OCI-LY7 (cell line): ENCODE measurements around the gene WNK2.

ENCODE experiments used
- CTCF ChIP-seq: fragments of 200-600 bp; sonication (generic); conservative IDR thresholded peaks from 2 replicates; pipeline ENCODE4 v1.5.1; 2014; ENCODE audit warnings: mild to moderate bottlenecking, antibody characterized with exemption, low read length, moderate library complexity, mixed read lengths
- EZH2phosphoT487 ChIP-seq: fragments of 200-600 bp; sonication (generic); IDR thresholded peaks from 2 replicates; pipeline ENCODE4 v1.6.1; 2018; ENCODE audit warnings: low read depth, borderline replicate concordance, mild to moderate bottlenecking, mixed run types, antibody characterized with exemption, low read length, moderate library complexity, mixed read lengths

DNA sequence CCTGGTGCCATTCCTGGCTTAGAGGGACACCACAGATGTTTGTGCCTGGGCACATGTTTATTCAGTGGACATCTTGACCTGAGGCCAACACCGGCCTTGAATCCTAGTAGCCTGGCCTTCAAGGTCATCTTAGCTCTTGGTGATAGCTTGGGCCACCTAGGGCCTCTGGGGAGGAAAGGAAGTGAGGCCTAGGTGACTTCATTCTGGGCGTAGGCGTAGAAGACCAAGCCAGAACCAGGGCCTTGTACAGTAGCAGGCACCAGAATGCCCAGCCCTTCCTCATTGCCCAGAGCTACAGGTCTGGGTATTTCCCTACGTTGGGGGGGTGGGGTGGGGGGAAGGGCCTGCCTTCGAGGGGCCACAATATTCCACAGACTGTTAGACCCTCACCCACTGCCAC, 33.8 kb downstream of the WNK2 start:
- no peak for TF ChIP-seq CTCF
- TF ChIP-seq EZH2phosphoT487: no peak
